HG03060 (cell line): ENCODE data around the gene IL1B.
A peak's percentile ranks its signal among the peaks of the same experiment; 100 is the strongest.

Experiments
- ATAC-seq: cut with Tn5 transposase; IDR thresholded peaks from one replicate; pipeline ENCODE4 v1.9.1; 2021; ENCODE audit warnings: low read depth, moderate number of reproducible peaks; ENCODE audit not compliant: unreplicated experiment

The IL1B gene

GRCh38 chr2:112836695-112837117 lies at the start of gene IL1B:
IL1B (minus strand) TSS chr2:112836779; CDS start chr2:112836229, 550 bp downstream.
- ATAC-seq: no peak

- ATAC-seq: no peak
These were observed 49.7 kb upstream of the IL1B start for GRCh38 chr2:112886291-112886690.

GRCh38 chr2:112885506-112885902 lies 48.9 kb upstream of the IL1B start:
- ATAC-seq: no peak

GRCh38 chr2:112884869-112885505 lies 48.4 kb upstream of the IL1B start:
- ATAC-seq: no peak

- no peak for ATAC-seq
These were observed 47.1 kb upstream of the IL1B start for GRCh38 chr2:112883669-112884068.

GRCh38 chr2:112881217-112881985 lies 44.8 kb upstream of the IL1B start:
- ATAC-seq: peak; percentile 65

- ATAC-seq: no peak
These were observed 44.1 kb upstream of the IL1B start for GRCh38 chr2:112880696-112881095.

GRCh38 chr2:112880091-112880531 lies 43.5 kb upstream of the IL1B start:
- no peak for ATAC-seq

GRCh38 chr2:112879491-112880041 lies 43.0 kb upstream of the IL1B start:
- no peak for ATAC-seq

- ATAC-seq: no peak
These were observed 40.8 kb upstream of the IL1B start for GRCh38 chr2:112877423-112877822.

GRCh38 chr2:112876971-112877361 lies 40.4 kb upstream of the IL1B start:
- ATAC-seq: no peak

- no peak for ATAC-seq
These were observed 39.8 kb upstream of the IL1B start for GRCh38 chr2:112876257-112876970.

- ATAC-seq: no peak
These were observed 34.6 kb upstream of the IL1B start for GRCh38 chr2:112870841-112871835.

- no peak for ATAC-seq
These were observed 32.8 kb upstream of the IL1B start for GRCh38 chr2:112869258-112869842.

GRCh38 chr2:112867701-112868631 lies 31.4 kb upstream of the IL1B start:
- ATAC-seq: no peak

GRCh38 chr2:112866128-112866835 lies 29.7 kb upstream of the IL1B start:
- no peak for ATAC-seq

GRCh38 chr2:112864072-112864471 lies 27.5 kb upstream of the IL1B start:
- no peak for ATAC-seq
